K562 (cell line): ENCODE results near the gene DHCR24.

ENCODE experiments used
- CBFA2T2 ChIP-seq: fragments of 450-650 bp; conservative IDR thresholded peaks from 2 replicates; pipeline ENCODE4 v1.6.1; 2017; ENCODE audit warnings: mild to moderate bottlenecking
- CREB1 ChIP-seq, 2 experiments: sonication (generic) in 1 of 2; formaldehyde crosslinking in 1 of 2; IDR thresholded peaks; 2 replicates each; pipeline versions ENCODE4 v1.6.1 to v1.8.0; 2012 to 2022; ENCODE audit warnings: inconsistent platforms in 1 of 2, mild to moderate bottlenecking in 1 of 2, missing genetic modification reagents in 1 of 2, moderate library complexity in 1 of 2
- NFXL1 ChIP-seq: fragments of 450-650 bp; formaldehyde crosslinking; IDR thresholded peaks from 2 replicates; pipeline ENCODE4 v1.4.0; 2021; ENCODE audit warnings: mild to moderate bottlenecking
- RFX5 ChIP-seq: IDR thresholded peaks from 2 replicates; pipeline ENCODE4 v1.6.1; 2011; ENCODE audit warnings: low read depth, mild to moderate bottlenecking, improper control_type of control experiment, low read length
- TAF1 ChIP-seq: IDR thresholded peaks from 2 replicates; pipeline ENCODE4 v1.6.1; 2011; ENCODE audit warnings: mild to moderate bottlenecking, low read length, moderate library complexity; ENCODE audit not compliant: insufficient read depth, control insufficient read depth, severe bottlenecking; ENCODE audit errors: extremely low read depth
- TEAD4 ChIP-seq, 2 experiments: sonication (generic) in 1 of 2; formaldehyde crosslinking in 1 of 2; IDR thresholded peaks; 2 replicates each; pipeline versions ENCODE4 v1.6.1 to v1.8.0; 2012 to 2022; ENCODE audit warnings: borderline replicate concordance in 1 of 2, inconsistent platforms in 1 of 2, low read length in 1 of 2, mild to moderate bottlenecking in 1 of 2, missing genetic modification reagents in 1 of 2
- YY1 ChIP-seq, 3 experiments: IDR thresholded peaks; 2 replicates each; pipeline ENCODE4 v1.6.1; 2011; ENCODE audit warnings: low read length in 2 of 3, mild to moderate bottlenecking in 2 of 3, moderate library complexity in 2 of 3, borderline replicate concordance in 1 of 3, control low read depth in 1 of 3, low read depth in 1 of 3; ENCODE audit not compliant: insufficient read depth in 3 of 3, insufficient replicate concordance in 2 of 3, control insufficient read depth in 1 of 3, insufficient read length in 1 of 3; ENCODE audit errors: extremely low read depth in 1 of 3
- TF ChIP-seq, protein P1 (sequence below), 3 experiments: IDR thresholded peaks in 2 of 3; conservative IDR thresholded peaks in 1 of 3; 2 replicates each; pipeline ENCODE4 v1.5.1; 2011 to 2012; ENCODE audit warnings: low read length in 3 of 3, mild to moderate bottlenecking in 3 of 3, control low read depth in 2 of 3, improper control_type of control experiment in 1 of 3, inconsistent platforms in 1 of 3, low read depth in 1 of 3, mixed read lengths in 1 of 3, moderate library complexity in 1 of 3; ENCODE audit not compliant: insufficient read depth in 2 of 3
- TF ChIP-seq, protein P2 (sequence below): IDR thresholded peaks from 2 replicates; pipeline ENCODE4 v1.6.1; 2016; ENCODE audit warnings: missing genetic modification characterization, missing compliant biosample characterization

DNA sequence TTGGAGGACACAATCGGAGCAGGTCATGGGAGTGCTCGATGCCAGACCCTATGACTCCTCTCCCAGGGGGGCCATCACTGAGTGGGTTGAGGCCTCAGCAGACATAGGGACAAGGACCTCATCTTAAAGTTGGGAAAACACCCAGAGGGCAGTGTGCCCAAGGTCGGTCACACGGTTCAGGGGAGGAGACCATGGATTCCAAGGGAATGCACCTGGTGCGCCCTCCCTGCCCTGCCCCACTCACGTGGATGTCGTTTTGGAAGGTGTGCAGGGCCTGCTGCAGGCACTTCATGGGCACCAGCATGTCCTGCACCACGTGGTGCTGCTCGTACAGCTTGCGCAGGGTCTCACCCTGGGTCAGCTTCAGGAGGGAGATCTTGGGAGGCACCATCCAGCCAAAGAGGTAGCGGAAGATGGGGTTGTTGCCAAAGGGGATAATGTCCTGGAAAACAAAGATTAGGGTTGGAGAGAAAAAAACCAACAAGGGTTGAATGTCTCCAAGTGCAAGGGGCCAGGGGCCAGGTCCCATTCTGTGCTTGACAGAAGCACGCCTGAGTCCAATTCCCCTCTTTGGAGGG is 33.1 kb downstream of the DHCR24 start:
- TF ChIP-seq TEAD4 (IDR thresholded peaks at IDR 0.05; ENCODE audit: low read length) = no peak
- TF ChIP-seq TEAD4 (CRISPR knock-in tag; IDR thresholded peaks at IDR 0.05; ENCODE audit: borderline replicate concordance) = no peak
- TF ChIP-seq NFXL1 (CRISPR knock-in tag) = no peak
- no peak for TF ChIP-seq YY1 (IDR thresholded peaks at IDR 0.05; ENCODE audit: borderline replicate concordance in 1 of 3, control insufficient read depth in 1 of 3, extremely low read depth in 1 of 3, insufficient read depth in 3 of 3, insufficient read length in 1 of 3, insufficient replicate concordance in 2 of 3, low read depth in 1 of 3, low read length in 2 of 3)
- TF ChIP-seq, protein P1, sequence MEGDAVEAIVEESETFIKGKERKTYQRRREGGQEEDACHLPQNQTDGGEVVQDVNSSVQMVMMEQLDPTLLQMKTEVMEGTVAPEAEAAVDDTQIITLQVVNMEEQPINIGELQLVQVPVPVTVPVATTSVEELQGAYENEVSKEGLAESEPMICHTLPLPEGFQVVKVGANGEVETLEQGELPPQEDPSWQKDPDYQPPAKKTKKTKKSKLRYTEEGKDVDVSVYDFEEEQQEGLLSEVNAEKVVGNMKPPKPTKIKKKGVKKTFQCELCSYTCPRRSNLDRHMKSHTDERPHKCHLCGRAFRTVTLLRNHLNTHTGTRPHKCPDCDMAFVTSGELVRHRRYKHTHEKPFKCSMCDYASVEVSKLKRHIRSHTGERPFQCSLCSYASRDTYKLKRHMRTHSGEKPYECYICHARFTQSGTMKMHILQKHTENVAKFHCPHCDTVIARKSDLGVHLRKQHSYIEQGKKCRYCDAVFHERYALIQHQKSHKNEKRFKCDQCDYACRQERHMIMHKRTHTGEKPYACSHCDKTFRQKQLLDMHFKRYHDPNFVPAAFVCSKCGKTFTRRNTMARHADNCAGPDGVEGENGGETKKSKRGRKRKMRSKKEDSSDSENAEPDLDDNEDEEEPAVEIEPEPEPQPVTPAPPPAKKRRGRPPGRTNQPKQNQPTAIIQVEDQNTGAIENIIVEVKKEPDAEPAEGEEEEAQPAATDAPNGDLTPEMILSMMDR (IDR thresholded peaks at IDR 0.05 in 2 of 3, conservative IDR thresholded peaks at IDR 0.05 in 1 of 3; ENCODE audit: insufficient read depth in 2 of 3, low read depth in 1 of 3, low read length in 3 of 3) = no peak
- no peak for TF ChIP-seq TAF1
- no peak for TF ChIP-seq CBFA2T2
- TF ChIP-seq, protein P2, sequence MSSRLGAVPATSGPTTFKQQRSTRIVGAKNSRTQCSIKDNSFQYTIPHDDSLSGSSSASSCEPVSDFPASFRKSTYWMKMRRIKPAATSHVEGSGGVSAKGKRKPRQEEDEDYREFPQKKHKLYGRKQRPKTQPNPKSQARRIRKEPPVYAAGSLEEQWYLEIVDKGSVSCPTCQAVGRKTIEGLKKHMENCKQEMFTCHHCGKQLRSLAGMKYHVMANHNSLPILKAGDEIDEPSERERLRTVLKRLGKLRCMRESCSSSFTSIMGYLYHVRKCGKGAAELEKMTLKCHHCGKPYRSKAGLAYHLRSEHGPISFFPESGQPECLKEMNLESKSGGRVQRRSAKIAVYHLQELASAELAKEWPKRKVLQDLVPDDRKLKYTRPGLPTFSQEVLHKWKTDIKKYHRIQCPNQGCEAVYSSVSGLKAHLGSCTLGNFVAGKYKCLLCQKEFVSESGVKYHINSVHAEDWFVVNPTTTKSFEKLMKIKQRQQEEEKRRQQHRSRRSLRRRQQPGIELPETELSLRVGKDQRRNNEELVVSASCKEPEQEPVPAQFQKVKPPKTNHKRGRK = no peak
- no peak for TF ChIP-seq CREB1 (IDR thresholded peaks at IDR 0.05)
- no peak for TF ChIP-seq CREB1 (CRISPR knock-in tag; IDR thresholded peaks at IDR 0.05)
- TF ChIP-seq RFX5 = no peak
